Stimulated activated CD8-positive, alpha-beta memory T cell treated with anti-CD3 and anti-CD28 coated beads, Interleukin-12 subunit alpha, Interleukin-12 subunit beta, amount 100 ng/mL, for 24 hours (primary cell): Measurements from ENCODE around the gene CSF1.
A peak's percentile ranks its signal among the peaks of the same experiment; 100 is the strongest.

Source experiments
- DNase-seq: peaks from one replicate; pipeline ENCODE4 v3.0.0-alpha.2; 2020; ENCODE audit errors: extremely low read depth

CSF1 gene

DNA sequence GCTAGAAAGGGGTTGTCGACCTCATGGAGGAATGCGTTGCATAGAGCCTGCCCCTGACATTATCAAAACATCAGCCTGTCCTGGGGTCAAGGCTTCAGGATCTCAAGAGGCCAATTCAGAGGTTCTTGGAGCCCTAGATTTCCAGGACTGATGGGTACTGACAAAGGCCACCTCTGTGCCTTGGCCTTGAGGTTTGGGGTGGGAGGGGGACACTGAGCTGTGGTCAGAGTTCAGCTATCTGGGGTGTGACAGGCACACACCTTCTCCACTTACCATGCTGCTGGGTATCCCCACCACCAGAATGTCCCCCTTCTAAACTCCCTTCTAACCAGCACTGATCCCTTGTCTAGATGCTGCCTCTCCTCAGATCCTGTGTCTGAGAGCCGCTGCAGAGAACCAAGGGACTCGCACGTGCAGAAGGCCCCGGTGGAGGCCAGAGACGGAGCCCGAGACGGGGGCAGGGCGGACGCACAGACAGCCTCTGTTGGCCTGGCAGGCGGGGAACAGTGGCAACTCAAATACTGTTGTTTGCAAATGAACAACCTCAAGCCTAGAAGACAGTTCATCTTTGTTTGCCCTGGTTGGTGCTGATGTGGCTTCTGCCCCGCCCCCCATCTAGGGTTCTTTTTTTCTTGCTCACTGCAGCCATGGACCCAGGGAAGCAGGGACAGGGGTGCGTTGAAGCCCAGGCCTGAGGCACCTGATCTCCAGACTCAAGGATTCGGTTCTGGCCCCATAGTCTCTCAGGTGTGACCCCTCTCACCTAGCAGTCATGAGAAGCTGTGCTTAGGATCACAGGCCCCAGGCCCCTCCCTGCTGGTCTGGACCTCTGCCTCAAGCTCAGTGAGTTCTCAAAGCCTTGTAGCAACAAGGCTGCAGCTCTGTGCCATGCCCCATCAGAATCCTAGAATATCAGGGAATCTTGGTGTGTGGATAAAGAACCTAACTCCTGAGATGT is 28.1 kb upstream of the CSF1 start:
- DNase-seq: no peak

DNA sequence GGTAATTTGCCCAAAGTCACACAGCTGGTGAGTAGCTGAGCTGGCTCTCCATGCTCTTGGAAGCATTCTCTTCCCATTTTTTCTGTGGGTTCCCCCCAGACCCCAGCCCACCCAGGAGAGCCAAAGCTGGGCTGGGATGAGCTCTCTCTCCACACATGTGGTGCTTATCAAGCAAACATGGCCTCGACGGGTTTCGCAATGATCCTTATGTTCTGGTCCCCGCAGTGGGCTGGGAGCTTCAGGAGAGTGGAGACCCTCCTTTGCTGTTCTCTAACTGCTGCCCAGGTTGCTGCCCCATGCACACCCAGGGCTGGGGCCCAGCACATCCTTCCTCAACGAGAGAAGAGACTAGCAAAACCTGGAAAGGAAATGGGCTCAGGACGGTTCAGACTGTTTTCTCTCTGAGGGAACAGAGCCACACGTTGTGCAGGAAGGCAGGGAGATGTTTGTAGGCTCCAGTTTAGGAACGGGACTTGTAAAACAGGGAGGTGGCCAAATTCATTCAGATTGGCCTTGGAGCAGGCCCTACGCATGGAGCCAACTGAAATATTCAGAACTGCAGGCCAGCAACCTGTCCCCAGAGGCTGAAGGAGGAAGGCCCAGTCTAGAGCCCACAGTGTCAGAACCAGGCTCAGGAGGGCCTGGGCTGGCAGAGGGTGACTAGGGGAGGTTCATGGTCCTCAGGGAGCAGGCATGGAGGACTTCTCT is 27.2 kb upstream of the CSF1 start:
- DNase-seq: no peak

DNA sequence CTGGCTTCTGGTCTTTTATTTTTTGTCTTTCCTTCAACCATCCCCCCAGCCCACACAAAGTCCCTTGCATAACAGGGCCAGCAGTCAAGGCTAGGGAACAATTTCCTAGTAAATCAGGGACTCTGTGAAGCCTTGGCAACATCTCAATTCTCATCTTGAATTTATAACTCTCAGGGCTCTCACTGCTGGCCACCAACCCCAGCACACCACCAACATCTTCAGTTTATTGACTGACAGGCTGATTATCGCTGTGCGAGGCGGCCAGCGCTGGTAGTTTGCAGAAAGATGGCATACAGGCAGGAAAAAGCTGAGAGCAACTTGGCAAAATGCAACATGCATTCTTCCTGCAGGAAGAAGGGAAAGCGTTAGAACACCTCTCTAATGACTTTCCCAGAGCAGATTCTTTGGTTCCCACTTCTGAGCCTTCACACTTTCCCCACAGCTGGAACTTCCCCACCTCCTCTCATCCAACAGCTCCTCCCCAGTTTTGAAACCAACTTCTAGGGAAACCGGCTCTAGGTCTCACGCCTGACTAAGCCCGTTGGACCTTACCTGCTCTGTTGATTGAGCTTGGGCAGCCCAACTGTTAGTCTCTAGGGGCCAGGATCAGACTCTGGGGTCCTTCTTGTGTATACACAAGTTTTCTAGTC is 26.3 kb upstream of the CSF1 start:
- no peak for DNase-seq

DNA sequence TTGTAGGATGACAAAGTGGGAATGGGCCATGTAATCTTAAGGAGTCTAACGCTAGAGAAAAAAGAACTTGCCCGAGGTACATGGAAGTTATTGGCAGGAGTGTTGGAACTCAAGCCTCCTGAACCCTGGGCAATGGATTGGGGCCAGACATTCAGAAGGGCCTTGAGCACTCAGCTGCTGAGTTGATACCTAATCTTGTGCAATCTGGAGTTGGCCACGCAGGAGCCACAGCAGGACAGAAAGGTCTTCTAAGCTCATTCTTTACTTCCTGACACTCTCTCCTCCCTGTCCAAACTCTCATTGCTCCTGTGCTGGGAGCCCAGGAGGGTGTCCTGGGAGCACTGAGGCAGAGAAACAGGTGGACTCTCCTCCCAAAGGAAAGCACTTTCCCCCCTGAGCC is 25.1 kb upstream of the CSF1 start:
- no peak for DNase-seq

DNA sequence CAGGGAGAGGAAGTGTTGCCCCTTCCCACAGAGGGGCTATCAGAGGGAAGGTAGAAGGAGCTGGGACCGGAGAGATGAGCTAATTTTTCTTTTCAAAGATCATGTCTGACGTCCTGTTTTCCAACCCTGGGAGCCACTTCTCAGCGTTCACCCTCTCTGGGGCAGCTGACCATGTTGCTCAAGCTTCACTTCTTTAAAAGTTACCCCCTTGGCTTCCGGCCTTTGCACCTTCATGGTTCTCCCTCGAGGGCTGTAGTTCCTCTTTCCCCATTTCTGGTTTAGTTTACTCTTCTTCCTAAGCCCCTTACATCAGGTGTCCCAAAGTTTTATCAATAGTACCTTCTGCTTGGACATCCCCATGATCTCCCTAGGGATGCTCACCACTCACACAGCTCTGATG is 23.8 kb upstream of the CSF1 start:
- no peak for DNase-seq

DNA sequence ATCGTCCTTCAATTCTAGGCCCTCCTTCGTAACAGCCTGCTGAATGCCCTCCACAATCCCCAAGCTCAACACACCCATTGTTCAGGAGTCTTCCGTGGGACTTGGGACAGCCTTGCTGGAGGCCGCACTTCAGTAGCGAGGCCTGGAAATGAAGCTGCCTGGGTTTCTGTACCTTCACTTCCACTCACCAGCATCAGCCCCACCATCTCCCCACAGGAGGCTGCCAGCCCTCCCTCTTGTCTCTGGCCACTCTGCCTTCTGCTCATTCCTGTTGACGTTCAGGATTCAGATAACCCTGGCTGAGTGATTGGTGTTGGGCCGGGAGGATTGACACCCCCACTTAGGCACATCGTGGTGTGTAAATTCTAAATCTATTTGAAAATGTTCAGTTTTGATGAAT is 23.4 kb upstream of the CSF1 start:
- DNase-seq: no peak

DNA sequence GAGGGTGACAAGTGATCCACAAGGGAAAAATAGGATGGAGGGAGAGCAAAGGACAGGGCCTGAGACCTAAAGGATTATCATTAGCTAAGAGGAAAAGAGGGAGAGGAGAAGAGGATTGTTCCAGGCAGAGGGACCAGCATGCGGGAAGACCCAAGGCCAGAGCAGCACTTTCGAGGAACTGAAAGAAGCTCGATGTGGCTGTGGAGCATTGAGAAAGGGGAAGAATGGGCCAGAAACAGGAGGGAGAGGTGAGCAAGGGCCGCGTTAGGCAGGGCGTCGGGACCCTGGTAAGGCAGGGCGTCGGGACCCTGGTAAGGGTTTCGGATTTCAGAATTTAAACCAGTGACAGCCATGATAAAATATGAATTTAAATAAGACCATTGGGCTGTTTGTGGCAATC is 22.8 kb upstream of the CSF1 start:
- DNase-seq: no peak

DNA sequence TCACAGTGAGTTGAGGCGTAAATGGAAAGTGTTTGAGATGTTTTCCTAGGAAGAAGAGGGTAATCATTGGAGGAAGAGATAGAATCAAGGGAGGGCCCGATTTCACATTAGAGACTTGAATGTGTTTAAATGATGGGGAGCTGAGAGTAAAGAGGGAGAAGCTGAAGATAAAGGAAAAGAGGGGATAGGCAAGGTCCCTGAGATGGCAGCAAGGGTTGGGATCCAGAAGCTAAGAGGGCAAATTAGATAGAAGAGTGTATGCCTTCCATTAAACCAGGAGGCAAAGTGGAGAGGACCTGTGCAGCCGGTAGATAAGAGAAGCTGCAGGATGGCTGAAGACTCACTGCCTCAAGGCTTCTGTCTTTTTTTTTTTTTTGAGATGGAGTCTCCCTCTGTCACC is 21.6 kb upstream of the CSF1 start:
- no peak for DNase-seq

DNA sequence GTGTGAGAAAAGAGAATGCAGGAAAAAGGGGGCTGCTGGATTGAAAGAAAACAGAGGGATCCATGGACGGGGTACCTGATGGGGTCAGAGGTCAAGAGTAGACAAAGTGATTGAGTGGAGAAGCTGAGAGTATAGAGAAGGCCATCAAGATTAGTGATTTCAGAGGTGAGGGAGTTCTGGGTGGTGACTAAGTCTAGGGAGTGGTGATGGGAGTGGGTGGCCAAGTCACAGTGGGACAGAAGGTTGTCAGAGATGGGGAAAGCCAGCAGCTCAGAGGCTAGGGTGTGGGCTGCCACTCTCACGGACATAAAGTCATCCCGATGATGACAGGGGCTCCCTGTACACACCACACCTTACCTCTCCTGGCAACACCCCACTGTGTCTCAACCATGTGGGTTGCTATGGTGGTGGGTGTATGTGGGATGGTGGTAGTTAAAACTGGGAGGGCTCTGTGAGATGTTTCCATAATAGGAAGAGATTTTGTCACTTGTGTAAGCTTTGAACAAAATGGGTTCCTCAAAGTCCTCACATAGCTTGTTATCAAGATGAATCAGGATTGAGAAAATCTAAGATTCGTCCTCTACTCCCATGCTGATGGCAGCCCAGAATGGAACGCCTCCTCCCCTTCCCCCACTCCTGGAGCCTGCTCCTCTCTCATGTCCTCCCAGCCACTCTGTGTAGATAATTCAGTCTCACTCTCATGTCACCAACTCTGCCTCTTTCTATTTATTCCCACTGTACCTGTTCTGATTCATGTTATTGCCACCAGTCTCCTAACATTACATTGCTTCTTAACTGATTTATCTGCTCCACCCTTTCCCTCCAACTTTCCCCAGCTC is 20.3 kb upstream of the CSF1 start:
- peak; percentile 27 for DNase-seq

DNA sequence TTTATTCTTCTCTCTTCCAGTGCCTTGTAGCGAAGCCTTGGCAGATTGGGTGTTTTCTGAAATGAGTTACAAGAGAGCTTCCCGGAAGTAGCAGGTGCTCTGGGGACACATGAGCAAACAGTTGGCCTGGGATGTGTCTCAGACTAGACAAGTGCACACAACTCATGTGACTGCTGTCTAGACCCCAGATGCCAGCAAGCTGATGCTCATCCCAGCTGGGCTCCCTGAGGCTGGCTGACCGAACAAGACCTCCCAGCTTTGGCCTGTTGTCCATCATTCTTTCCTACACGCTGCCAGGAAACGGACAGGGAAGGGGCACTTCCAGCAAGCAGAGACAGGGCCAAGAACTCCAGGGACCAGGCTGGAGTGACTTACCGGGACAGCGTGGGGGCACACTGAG is 18.7 kb upstream of the CSF1 start:
- DNase-seq: no peak

DNA sequence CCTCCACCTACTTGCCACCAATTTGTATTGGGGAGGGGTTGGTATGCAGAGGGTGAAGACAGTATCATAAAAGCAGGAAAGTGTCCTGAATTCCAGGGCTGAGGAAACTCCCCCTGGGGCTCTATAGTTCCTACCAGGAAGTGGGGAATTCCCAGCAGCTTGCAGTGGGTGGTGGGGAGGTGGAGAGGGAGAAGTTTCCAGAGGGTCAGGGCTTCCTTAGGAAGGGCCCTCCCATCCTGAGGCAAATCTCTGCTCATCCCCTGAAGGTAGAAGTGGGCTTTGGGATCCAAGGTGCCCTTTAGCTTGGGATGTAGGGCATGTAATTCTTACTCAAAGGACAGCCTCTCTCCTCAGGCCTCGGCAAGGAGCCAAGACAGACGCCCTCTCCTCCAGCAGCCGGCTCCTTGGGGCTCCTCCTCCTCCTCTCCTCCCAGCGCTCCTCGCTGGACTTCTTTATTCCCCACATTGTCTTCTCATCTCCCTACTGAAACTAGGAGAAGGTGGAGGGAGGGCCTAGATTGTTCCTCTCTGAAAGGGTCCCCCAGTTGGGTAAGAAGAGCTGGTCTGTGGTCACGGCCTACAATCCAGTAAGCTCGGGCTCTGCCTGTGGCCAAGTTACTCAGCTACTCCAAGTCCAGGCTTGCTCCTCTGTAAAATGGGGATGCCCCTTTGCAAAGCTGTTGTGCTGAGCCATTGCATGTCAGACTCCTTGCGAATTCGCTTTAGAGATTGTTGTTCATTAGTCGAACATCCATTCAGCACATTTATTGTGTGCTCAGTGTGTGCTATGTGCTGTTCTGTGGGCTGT is 17.9 kb upstream of the CSF1 start:
- DNase-seq: no peak

DNA sequence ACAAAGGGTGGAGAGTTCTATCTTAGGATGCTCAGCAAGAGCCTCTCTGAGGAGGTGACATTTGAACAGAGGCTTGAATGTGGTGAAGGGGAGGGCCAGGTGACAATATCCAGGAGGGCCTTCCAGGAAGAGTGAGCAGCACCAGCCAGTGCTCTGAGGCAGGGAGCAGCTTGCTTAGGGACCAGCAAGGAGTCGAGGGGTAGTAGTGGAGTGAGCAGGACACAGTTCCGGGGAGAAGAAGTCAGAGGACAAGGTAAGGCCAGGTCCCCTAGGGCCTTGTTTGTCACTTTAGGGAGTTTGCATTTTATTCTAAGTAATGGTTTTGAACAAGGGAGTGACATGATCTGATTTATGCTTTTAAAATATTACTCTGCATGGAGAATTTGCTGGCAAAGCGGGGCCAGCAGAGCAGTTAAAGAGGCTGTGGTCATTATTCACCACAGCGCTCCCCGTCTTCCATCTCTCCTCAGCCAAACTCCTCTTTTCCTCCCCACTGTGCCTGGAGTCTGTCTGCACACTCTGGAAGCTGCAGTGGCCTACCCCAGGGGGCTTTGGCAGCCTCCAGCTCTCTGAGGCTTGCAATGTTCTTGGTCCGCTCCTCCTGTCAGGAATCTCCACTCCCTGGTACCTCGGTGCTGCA is 17.0 kb upstream of the CSF1 start:
- DNase-seq: no peak

DNA sequence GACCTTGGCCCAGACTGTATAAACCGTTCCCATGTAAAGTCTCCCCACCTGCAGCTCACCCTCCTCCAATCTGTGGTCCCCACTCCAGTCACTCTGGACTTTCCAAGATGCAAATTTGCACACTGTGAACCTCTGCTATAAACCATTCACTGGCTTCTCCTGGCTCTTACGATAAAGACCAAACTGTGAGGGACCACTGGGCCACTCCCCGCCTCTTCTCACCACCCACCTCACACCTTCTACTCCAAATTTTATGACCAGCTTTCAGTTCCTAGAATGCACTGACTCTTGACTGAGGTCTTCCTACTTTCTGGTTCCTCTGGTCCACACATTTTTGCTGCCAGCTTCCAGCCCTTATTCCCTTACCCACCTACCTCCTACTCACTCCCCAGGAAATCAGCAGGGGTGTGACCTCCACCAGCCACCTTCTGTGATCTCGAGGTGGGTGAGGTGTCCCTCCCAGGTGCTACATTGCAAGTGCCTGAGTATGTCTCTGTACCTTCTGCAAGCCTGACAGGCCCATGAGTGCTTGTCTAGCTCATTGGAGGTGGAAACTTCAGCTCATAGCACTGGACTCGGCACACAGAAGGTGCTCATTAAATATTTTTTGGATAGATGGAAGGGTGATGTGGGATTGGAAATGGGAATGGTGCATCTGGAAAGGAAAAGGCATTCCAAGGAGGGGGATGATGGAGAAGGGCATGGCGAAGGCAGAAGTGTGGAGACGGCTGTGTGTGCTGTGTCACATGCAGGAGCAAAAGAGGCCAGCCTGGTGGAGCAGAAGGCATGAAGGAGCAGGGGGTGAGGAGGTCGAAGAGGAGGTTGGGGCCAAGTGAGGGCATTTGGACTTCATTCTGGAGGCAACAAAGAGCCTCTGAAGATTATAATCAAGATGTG is 15.6 kb upstream of the CSF1 start:
- DNase-seq: no peak

DNA sequence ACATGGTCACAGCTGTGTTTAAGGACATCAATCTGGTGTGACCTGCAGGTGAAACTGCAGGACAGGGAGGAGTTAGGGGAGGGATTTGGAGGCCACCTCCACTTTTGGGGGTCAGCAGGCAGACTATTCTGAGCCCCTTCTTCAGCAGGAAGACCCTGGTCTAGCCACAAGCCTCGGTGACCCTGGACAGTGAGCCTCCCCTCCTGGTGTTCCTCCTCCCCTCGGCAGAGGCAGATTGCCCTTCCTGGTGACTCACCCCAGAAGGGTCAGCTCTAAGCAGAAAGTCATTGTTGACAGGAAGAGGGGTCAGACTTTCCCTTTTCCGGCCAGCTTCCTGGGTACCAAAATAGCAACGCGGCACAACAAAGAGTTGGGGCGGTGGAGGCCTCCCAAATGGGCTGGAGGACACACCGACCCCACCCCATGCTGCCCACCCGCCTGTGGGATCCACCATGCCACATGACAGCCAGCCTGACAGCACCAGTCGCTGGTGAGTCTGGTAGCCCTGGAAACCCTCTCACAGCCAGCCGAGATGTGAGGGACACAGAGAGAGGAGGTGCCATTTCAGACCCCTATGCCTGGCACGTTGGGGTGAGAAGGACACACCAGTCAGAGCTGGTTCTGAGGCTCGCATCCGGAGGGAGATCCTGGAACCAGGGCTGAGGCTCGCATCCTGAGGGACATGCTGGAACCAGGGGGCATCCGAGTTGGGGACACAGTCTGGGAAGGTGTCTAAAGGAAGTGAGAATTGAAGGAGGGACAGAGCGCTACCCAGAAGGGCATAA is 14.7 kb upstream of the CSF1 start:
- DNase-seq: no peak

DNA sequence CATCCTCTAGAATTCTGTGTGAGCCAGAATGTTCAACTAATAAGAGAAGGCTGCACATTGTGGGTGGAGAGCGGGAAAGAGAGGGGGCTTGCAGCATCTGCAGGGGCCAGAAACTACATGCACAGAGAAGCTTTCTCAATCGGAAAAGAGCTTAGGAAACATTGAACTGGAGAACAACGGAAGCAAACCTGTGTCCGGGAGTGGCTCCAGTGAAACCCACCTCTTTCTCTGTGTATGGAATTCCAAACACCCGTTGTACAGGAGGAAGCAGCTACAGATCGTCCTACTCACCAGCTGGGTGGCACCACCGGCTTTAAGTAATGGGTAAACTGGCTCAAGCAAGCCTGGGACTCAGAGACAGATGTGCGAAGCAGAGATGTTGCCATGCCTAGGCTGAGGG is 14.0 kb upstream of the CSF1 start:
- no peak for DNase-seq

DNA sequence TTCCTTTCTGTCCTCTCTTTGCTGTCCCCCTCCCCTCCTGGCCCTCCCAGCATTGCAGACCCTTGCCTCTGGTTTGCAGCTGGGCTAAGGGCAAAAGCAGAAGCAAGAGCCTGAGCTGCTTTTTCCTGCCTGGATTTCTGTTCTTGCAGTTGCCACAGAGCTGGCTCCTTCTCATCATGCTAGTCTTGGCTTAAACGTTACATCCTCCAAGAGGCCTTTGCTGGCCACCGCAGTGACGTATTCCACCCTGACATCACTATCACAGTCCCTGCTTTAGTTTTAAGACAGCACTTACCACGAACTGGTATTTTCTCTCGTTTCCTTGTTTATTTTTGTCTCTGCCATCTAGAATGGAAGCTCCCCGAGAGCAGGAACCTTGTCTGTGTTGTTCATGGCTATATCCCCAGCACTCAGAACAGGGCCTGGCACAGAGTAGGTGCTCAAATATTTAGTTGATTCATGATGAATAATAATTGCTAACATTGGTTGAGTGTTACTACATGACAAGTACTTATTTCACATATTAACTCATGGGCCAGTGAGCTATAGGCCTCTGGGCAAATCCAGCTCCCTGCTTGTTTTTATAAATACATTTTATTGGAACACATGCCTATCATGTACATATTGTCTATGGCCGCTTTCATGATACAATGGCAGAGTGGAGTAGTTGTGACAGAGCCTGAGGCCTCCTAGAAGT is 13.2 kb upstream of the CSF1 start:
- no peak for DNase-seq

DNA sequence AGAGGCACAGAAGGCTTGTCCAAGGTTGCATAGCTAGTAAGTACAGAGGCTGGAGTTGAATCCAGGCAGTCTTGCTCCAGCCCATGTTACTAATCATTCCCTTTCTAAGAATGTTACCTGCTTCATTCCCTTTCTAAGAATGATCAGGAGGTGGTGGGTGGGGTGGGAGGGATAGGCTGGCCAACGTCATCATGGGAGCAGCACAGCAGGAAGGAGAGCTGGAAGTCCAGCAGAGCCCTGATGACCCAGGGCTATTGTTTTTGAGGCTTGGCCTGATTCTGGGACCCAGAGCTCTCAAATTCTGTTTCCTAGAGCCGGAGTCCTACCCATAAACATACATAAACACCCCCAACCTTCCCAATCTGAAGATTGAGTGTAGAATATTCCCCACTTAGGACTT is 11.8 kb upstream of the CSF1 start:
- DNase-seq: no peak

DNA sequence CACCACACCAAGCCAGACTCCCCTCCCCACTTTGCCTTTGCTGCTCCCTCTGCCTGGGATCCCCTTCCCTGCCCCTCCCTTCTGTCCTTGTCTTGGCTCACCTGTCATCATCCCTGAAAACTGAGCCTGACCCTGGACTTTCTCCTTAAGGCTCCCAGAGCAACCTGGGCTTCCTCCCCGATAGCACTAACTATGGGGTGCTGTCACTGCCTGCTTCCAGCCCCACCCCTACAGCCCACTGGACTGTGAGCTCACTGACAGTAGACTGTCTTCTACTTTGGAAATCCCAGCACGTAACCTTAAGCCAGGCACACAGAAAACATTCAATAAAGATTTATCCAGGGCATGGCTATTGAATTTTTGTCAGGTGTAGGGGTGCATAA is 9.5 kb upstream of the CSF1 start:
- DNase-seq: no peak
